T-helper 1 cell treated with Interleukin-12 subunit alpha and Interleukin-12 subunit beta and Interleukin-4 antibody, amounts not matched to agents 30 ng/mL and 1 ng/mL, for 36 hours (primary cell): ENCODE results near the gene ARHGEF19. TPM values are rescaled to one million over a fixed set of nuclear protein-coding genes. Genes with fewer than 3 reads are reported as not detected.
"Not testable (repeated sequence)": the region's sequence is repeated elsewhere in the genome, so short reads cannot be mapped to it uniquely, and the experiment has no call there.

Experiments
- intact Hi-C: fragments of 100-400 bp; cut with micrococcal nuclease; formaldehyde crosslinking; loops from one replicate; pipeline ENCODE4 v1.15.1; 2024
- total RNA-seq: library from RNA; stranded (reverse); gene quantifications from 2 replicates; pipeline ENCODE4 v1.2.3, GENCODE V29; 2022

Gene ARHGEF19
- total RNA-seq, 1 donor from 2014 or later, result 8.2 TPM

DNA sequence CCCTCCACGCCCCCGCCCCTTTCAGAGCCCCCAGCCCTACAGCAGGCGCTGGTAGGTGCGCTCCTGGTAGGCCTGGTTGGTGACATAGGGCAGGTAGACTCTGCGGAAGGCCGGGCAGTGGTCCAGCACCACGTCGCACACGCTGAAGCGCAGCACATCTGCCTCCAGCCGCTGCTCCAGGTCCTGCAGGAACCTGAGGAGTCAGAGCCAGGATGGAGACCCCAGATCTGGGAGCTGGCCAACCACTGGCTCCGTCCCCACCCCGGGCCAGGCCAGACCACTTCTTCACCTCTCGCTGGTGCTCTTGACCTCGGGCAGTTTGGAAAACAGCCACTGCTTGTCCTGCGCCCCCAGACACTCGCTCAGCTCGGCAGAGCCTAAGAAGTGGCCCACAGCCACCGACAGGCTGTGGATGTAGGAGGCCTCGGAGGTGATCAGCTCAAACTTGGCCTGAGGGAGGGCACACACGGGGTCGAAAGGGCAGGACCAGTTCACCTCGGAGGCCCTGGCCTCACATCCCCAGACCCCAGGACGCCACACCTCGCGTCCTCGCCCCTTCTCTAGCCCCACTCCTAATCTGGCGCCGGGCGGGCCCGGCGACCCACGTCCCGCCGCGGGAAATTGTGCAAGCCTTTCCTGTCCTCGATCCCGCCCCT is 6.4 kb downstream of the ARHGEF19 start:
- intact Hi-C loops, result loop anchor here (1.0 to 2.0 kb wide), 13 partner anchors 11 to 699 kb away; partner anchors contain the start of genes CPLANE2, DDI2, FBXO42 and NECAP2

DNA sequence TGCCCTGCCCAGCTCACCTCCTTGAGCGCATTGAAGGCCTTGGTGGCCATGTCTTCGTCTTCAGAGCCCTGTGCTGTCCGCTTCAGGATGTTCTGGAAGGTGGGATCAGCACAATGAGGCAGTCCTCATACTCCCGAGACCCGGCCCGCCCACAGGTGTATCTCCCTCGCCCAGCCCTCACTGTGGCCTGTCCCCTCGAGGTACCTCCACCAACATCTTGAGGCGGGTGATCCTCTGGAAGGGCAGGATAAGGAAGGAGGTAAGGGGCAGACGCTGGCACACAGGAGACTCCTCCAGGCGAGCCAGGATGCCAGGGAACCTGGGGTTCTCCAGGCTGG is 7.1 kb downstream of the ARHGEF19 start:
- intact Hi-C loops, result loop anchor here (1.0 kb wide), 1 partner anchor 158 kb away; no protein-coding TSS in a partner anchor

- intact Hi-C loops, result loop anchor here (1.0 kb wide), 1 partner anchor 159 kb away; no protein-coding TSS in a partner anchor
Observed at GRCh38 chr1:16204634-16205333, 7.7 kb downstream of the ARHGEF19 start.

GRCh38 chr1:16204216-16204615 is 8.2 kb downstream of the ARHGEF19 start:
- intact Hi-C loops, result no loop called here

DNA sequence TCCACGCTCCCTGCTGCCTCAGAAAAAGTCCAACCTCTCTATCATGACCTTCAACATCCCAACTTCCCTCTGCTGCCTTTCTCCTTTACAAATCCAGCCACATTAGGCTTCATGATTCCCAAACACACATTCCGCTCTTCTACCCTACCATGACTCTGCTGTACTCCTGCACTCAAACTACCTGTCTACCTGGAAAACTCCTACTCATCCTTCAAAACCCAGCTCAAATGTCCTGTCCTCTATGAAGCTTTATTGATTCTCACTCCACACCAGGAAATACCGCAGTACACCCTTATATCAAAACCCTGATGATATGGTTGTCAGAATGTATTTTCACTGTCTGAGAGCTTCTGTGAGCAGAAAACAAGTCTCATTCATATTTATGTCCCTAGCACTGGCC is 8.9 kb downstream of the ARHGEF19 start:
- intact Hi-C loops, result no loop called here

DNA sequence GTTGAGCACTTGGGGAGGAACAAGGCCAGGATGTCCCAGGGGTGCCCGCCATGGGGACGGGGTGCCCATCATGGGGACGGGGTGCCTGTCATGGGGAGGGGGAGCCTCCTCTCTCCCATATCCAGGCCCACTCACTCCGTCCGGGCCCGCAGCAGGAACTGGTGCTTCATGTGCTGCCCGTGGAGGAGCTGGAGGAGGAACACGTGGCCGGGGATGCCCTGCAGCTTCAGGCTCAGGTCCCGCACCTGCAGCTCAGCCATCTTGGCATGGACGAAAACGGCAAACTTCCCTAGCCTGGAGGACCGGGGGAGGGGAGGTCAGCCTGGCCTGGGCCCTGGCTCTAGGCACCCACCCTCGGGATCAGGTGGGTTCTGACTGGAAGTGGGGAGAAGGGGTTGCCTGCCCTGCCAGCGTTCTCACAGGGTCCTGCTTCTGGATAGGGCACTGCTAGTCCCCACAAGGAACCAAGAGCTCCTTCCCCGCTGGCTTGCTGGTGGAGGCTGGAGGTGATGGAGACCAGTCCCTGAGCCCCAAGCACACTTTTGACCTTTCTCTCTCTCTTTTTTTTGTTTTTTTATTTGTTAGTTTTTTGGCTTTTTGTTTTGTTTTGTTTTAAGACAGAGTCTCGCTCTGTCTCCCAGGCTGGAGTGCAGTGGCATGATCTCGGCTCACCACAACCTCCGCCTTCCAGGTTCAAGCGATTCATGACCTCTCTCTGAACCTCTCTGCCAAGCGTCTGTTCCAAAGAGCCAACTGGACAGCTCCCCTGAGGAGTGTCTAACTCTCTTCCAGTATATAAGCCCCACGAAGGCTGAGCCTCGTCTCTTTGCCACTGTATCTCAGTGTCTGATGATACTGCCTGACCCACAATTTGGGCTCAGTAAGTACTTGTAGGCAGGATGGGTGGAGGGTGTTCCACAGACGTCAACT is 9.9 kb downstream of the ARHGEF19 start:
- intact Hi-C loops, result no loop called here

- intact Hi-C loops, result no loop called here
Observed at GRCh38 chr1:16199700-16200099, 12.8 kb downstream of the ARHGEF19 start.

GRCh38 chr1:16199157-16199501 is 13.3 kb downstream of the ARHGEF19 start:
- intact Hi-C loops, result no loop called here

GRCh38 chr1:16198444-16199156 is 13.9 kb downstream of the ARHGEF19 start:
- intact Hi-C loops, result no loop called here

DNA sequence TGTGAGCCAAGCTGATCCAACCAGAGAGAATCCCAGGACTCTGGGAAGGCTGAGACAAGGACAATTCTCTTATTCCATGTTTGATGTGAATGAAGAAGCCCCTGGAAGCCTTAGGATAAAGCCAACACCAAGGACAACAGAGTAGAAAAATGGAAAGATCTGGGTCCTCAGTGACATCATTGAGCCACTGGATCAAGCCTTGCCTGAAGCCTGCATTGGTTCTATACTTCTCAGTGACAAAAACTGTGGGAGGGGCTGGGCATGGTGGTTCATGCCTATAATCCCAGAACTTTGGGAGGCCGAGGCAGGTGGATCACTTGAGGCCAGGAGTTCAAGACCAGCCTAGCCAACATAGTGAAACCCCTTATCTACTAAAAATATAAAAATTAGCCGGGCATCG is 15.6 kb downstream of the ARHGEF19 start:
- intact Hi-C loops, result no loop called here

DNA sequence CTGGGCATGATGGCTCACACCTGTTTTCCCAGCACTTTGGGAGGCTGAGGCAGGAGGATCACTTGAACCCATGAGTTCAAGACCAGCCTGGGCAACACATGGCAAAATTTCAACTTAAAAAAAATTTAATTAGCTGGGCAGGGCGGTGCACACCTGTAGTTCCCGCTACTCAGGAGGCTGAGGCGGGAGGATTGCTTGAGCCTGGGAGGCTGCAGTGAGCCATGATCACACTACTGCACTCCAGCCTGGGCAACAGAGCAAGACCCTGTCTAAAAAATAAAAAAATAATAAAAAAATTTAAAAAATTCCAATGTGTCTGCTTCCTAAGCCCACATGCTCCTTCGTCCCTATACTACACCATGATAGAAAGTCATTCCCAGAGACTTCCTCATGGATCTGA is 16.3 kb downstream of the ARHGEF19 start:
- intact Hi-C loops, result not testable (repeated sequence)

- intact Hi-C loops, result no loop called here
Observed at GRCh38 chr1:16195518-16195905, 16.9 kb downstream of the ARHGEF19 start.

- intact Hi-C loops, result no loop called here
Observed at GRCh38 chr1:16191916-16192546, 20.4 kb downstream of the ARHGEF19 start.

DNA sequence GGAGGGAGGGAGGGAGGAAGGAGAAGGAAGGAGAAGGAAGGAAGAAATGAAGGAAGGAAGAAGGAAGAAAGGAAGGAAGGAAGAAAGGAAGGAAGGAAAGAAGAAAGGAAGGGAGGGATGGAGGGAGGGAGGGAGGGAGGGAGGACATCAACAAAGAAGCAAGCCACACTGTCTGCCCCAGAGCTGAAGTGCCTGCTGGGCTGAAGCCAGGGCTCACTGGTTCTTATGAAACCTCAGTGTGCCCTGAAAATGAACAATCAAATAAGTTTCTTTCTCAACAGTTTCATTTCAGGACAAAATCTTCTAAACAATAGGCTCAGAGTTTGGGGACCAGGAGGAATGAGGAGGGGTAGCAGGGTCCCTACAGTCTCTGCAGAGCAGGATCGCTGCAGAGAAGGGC is 21.1 kb downstream of the ARHGEF19 start:
- intact Hi-C loops, result no loop called here

DNA sequence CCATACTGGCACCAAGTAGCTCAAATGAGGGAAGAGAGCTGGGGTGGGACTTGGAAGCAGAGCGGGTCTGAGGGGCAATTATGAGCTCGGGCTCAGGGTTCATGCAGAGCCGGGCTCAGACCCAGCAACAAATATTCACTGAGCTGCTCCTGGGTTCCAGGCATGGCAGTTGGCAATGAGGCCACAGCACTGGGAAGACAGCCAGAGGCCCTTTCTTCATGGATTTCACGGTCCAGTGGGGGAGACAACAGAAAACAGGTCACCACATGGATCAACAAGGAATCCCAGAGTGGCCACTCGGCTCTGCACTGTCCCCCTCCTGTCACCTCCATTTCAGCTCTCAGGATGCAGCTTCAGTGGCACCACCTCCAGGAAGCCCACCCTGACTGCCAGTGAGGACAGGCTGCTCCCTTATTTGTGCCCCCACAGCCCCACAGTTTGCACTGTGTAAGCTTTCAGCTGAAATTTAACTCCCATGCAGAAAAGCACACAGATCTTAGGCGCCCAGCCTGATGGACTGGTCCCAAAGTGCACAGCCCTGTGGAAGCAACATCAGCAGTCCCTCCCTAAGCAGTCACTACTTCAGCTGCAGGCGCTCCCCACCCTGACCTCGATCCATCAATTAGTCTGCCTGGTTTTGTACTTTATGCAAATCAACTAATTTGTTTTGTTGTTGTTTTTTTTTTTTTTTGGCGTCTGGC is 22.4 kb downstream of the ARHGEF19 start:
- intact Hi-C loops, result no loop called here

- intact Hi-C loops, result no loop called here
Observed at GRCh38 chr1:16189003-16189402, 23.4 kb downstream of the ARHGEF19 start.

DNA sequence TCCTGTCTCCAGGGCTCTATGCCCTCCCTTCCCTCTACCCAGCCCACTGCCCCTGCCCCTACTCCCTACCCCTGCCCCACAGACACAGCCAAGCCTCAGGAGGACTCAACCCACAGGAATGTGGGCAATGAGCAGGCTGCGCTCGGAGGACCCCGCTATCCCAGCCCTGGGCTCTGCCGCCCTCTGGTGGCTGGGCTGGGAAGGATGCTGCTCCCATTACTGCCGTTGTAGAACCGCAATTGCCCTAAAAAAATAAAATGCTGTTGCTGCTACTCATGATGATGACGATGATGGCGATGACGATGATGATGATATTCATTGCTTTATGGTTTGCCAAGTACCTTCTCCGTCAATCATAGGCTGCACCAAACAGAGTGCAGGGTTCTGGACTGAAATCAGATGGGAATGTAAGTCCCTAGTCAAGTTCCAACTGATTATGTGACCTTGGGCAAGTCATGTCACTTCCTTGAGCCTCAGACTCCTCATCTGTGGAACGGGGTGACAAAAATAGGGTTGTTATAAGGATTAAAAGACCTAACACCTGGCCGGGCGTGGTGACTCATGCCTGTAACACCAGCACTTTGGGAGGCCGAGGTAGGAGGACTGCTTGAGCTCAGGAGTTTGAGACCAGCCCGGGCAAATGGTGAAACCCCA is 24.6 kb downstream of the ARHGEF19 start:
- intact Hi-C loops, result loop anchor here (1.0 to 2.0 kb wide), 5 partner anchors 56 to 396 kb away; no protein-coding TSS in a partner anchor

DNA sequence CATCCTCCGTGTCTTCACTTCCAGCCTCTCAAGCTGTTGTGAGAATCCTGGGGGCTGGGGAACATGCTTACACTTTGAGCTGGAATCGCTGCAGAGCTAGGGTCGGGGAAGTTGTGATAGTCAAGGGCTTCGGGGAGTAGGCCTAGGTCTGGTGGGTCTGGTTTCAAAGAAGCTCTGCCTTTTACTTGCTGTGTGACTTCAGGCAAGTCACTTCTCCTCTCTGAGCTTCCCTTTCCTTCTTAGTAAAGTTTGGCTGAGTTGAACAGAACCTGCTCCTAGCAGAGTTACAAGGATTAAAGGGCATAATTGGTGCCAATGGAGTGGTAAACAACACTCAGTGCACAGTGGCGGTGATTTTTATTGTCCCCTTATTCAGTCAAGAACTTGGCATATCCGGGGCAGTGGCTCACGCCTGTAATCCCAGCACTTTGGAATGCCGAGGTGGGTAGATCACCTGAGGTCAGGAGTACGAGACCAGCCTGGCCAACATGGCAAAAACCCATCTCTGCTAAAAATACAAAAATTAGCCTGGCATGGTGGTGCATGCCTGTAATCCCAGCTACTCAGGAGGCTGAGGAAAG is 25.7 kb downstream of the ARHGEF19 start:
- intact Hi-C loops, result loop anchor here (1.0 to 2.0 kb wide), 5 partner anchors 58 to 394 kb away; no protein-coding TSS in a partner anchor
